Glutamatergic neuron (in vitro differentiated cells): ENCODE results near the gene SPEM1. TPM values are rescaled to one million over a fixed set of nuclear protein-coding genes. Genes with fewer than 3 reads are reported as not detected.
A peak's percentile ranks its signal among the peaks of the same experiment; 100 is the strongest.

ENCODE experiments used
- DNase-seq: peaks from one replicate; pipeline ENCODE4 v3.0.0; 2022
- H3K27ac Mint-ChIP-seq: one replicate; pipeline ENCODE4 v1.8.0; 2020; ENCODE audit warnings: mild to moderate bottlenecking, mixed read lengths, inconsistent platforms; ENCODE audit not compliant: unreplicated experiment
- H3K27me3 Mint-ChIP-seq: one replicate; pipeline ENCODE4 v1.8.0; 2020; ENCODE audit warnings: mild to moderate bottlenecking, moderate library complexity, mixed read lengths, inconsistent platforms; ENCODE audit not compliant: unreplicated experiment
- H3K36me3 Mint-ChIP-seq: one replicate; pipeline ENCODE4 v1.8.0; 2020; ENCODE audit warnings: mild to moderate bottlenecking, mixed read lengths, inconsistent platforms; ENCODE audit not compliant: unreplicated experiment
- H3K4me1 Mint-ChIP-seq: one replicate; pipeline ENCODE4 v1.8.0; 2020; ENCODE audit warnings: mild to moderate bottlenecking, low read depth, mixed read lengths, inconsistent platforms; ENCODE audit not compliant: unreplicated experiment
- H3K4me3 Mint-ChIP-seq: one replicate; pipeline ENCODE4 v1.8.0; 2020; ENCODE audit warnings: mild to moderate bottlenecking, mixed read lengths, inconsistent platforms; ENCODE audit not compliant: unreplicated experiment
- H3K9me3 Mint-ChIP-seq: one replicate; pipeline ENCODE4 v1.8.0; 2020; ENCODE audit warnings: mild to moderate bottlenecking, moderate library complexity, mixed read lengths, inconsistent platforms; ENCODE audit not compliant: unreplicated experiment
- total RNA-seq: library from RNA; stranded (reverse); fragmentation: NEBNext Ultra II Directional; extraction: Animal tissue kit (Norgen Biotek cat#: 25700); gene quantifications from one replicate; pipeline ENCODE4 v1.2.1, GENCODE V29; 2021; ENCODE audit not compliant: unreplicated experiment
- TF ChIP-seq, protein P1 (sequence below): fragments of 200-600 bp; sonication (generic); IDR thresholded peaks from one replicate; pipeline ENCODE4 v1.5.0; 2021; ENCODE audit not compliant: partially characterized antibody, unreplicated experiment

SPEM1 gene
- total RNA-seq, 1 donor from 2014 or later: not detected

- TF ChIP-seq, protein P1, sequence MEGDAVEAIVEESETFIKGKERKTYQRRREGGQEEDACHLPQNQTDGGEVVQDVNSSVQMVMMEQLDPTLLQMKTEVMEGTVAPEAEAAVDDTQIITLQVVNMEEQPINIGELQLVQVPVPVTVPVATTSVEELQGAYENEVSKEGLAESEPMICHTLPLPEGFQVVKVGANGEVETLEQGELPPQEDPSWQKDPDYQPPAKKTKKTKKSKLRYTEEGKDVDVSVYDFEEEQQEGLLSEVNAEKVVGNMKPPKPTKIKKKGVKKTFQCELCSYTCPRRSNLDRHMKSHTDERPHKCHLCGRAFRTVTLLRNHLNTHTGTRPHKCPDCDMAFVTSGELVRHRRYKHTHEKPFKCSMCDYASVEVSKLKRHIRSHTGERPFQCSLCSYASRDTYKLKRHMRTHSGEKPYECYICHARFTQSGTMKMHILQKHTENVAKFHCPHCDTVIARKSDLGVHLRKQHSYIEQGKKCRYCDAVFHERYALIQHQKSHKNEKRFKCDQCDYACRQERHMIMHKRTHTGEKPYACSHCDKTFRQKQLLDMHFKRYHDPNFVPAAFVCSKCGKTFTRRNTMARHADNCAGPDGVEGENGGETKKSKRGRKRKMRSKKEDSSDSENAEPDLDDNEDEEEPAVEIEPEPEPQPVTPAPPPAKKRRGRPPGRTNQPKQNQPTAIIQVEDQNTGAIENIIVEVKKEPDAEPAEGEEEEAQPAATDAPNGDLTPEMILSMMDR: no peak
- H3K4me1 Mint-ChIP-seq: peaks cover 3% of the 10 kb centered on the region
- no peaks in the 10 kb centered on the region for H3K36me3 Mint-ChIP-seq
- H3K27ac Mint-ChIP-seq: no peak overlapping the region
- peaks cover 4% of the 10 kb centered on the region for H3K27me3 Mint-ChIP-seq
- peaks cover 11% of the 10 kb centered on the region for H3K9me3 Mint-ChIP-seq
- H3K4me3 Mint-ChIP-seq: no peak overlapping the region
- no peak for DNase-seq
Observed at GRCh38 chr17:7398612-7399011, 21.5 kb upstream of the SPEM1 start.

- H3K4me1 Mint-ChIP-seq: peaks cover 10% of the 10 kb centered on the region
- TF ChIP-seq, protein P1: no peak
- peaks cover 10% of the 10 kb centered on the region for H3K9me3 Mint-ChIP-seq
- H3K36me3 Mint-ChIP-seq: no peaks in the 10 kb centered on the region
- peaks cover 7% of the 10 kb centered on the region for H3K27me3 Mint-ChIP-seq
- H3K4me3 Mint-ChIP-seq: peak overlapping the region; percentile 85
- peak overlapping the region; percentile 92 for H3K27ac Mint-ChIP-seq
- peak; percentile 85 for DNase-seq
Observed at GRCh38 chr17:7403043-7403726, 16.9 kb upstream of the SPEM1 start.

GRCh38 chr17:7403727-7403976, 16.5 kb upstream of the SPEM1 start:
- TF ChIP-seq, protein P1: no peak
- Mint-ChIP-seq H3K27me3 (peaks cover 7% of the 10 kb centered on the region), H3K27ac (peak overlapping the region; percentile 92), H3K4me1 (peaks cover 10% of the 10 kb centered on the region), H3K4me3 (peak overlapping the region; percentile 85), H3K9me3 (peaks cover 10% of the 10 kb centered on the region), H3K36me3 (no peaks in the 10 kb centered on the region)
- DNase-seq: no peak

DNA sequence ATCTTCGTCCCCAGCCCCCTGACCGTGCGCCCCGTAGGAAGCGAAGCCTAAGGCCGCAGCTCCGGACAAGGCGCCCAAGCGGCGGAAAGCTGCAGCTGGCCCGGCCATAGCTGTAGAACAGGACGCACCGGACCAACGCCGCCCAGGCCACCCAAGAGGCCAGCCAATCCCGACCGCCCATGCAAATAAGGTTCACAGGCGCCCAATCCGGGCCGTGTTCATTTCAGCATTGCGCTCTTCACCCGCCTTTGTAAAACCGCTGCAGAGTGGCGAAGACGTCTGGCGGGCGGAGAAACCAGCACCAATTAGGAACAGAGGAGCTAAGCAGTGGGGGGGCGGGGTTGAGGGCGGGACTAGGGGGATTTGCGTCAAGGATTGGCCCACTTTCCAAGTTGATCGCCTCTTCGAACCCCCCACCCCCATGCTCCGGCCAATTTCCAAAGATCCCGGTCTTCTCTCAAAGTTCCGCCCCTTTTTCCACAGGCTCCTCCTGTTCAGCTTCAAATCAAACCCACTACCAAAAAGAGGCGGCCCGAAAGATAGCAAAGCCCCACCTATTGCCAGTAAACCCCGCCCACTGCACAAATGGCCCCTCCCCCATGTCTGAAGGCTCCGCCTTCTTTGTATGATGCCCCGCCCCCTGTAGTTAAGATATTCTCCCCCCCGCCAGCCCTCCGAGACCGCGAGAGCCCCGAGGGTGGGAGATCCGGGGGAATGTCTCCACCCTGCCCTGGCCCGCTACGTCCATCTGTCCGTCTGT, 16.0 kb upstream of the SPEM1 start, which contains the start of gene TMEM256:
TMEM256 (minus strand) TSS at position 121 of the 760 bp plus-strand sequence; CDS start at position 108, 13 bp downstream.
- H3K27me3 Mint-ChIP-seq: peaks cover 10% of the 10 kb centered on the region
- peak within 1 kb of the TSS; percentile 85 for H3K4me3 Mint-ChIP-seq
- TF ChIP-seq, protein P1: no peak

More for the DNA sequence above, 16.0 kb upstream of the SPEM1 start, which contains the start of gene TMEM256:
- Mint-ChIP-seq H3K4me1 (peaks cover 10% of the 10 kb centered on the region), H3K27ac (peak within 1 kb of the TSS; percentile 92), H3K9me3 (peaks cover 10% of the 10 kb centered on the region), H3K36me3 (peaks cover 3% of the 10 kb centered on the region)
- peak; percentile 96 for DNase-seq
